Measurements from ENCODE around the gene PRKD2. TPM values are rescaled to one million over a fixed set of nuclear protein-coding genes. Genes with fewer than 3 reads are reported as not detected.

Gene PRKD2
- total RNA-seq, 2 experiments from 2014 or later, result 62.2 to 62.3 TPM

DNA sequence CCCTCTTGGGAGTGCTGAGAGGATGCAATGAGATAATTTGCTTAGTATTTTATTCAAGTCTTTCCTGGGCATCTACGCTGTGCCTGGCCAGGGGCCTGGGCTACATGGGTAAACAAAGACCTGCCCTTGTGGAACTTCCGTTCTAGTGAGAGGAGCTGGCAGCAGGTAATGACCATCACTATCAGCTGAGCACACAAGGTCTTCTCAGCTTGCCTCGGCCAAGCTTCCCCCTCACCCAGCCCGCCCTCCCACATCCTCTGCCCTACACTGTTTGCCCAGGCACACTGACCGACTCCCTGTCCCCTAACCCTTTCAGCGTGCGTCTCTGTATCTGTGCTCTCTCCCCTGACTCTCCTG is 20.4 kb upstream of the PRKD2 start:
- DNase-seq, result no peak
- peaks cover 17% of the 10 kb centered on the region for H3K4me1 Mint-ChIP-seq (ENCODE audit: low read depth)
- intact Hi-C loops (cut with micrococcal nuclease), result no loop called here
- H3K36me3 Mint-ChIP-seq (ENCODE audit: low read depth), result peaks cover 18% of the 10 kb centered on the region
- H3K9me3 Mint-ChIP-seq, result no peaks in the 10 kb centered on the region
- no peak overlapping the region for H3K4me3 Mint-ChIP-seq
- H3K27me3 Mint-ChIP-seq (ENCODE audit: low read depth), result no peaks in the 10 kb centered on the region
- no peak overlapping the region for H3K27ac Mint-ChIP-seq
- CTCF ChIA-PET, result interaction anchor here (0.6 to 1.3 kb wide), 5 partner anchors 9 to 475 kb away, joined by 3 to 8 read pairs (median 3); no protein-coding TSS in a partner anchor

GRCh38 chr19:46736531-46737297 is 19.8 kb upstream of the PRKD2 start:
- H3K36me3 Mint-ChIP-seq (ENCODE audit: low read depth), result peaks cover 22% of the 10 kb centered on the region
- peaks cover 19% of the 10 kb centered on the region for H3K4me1 Mint-ChIP-seq (ENCODE audit: low read depth)
- no peaks in the 10 kb centered on the region for H3K9me3 Mint-ChIP-seq
- DNase-seq, result no peak
- intact Hi-C loops (cut with micrococcal nuclease), result no loop called here
- H3K27ac Mint-ChIP-seq, result no peak overlapping the region
- CTCF ChIA-PET, result interaction anchor here (0.6 to 1.3 kb wide), 3 partner anchors 8 to 476 kb away, joined by 3 to 8 read pairs (median 4); no protein-coding TSS in a partner anchor
- no peaks in the 10 kb centered on the region for H3K27me3 Mint-ChIP-seq (ENCODE audit: low read depth)
- no peak overlapping the region for H3K4me3 Mint-ChIP-seq

- H3K4me3 Mint-ChIP-seq, result no peak overlapping the region
- no peak overlapping the region for H3K27ac Mint-ChIP-seq
- peaks cover 31% of the 10 kb centered on the region for H3K36me3 Mint-ChIP-seq (ENCODE audit: low read depth)
- H3K27me3 Mint-ChIP-seq (ENCODE audit: low read depth), result no peaks in the 10 kb centered on the region
- no peaks in the 10 kb centered on the region for H3K9me3 Mint-ChIP-seq
- DNase-seq, result no peak
- H3K4me1 Mint-ChIP-seq (ENCODE audit: low read depth), result peaks cover 11% of the 10 kb centered on the region
- intact Hi-C loops (cut with micrococcal nuclease), result no loop called here
- CTCF ChIA-PET, result interaction anchor here (1.5 to 1.6 kb wide), 2 partner anchors 10 to 30 kb away, joined by 3 to 6 read pairs; no protein-coding TSS in a partner anchor
Observed at GRCh38 chr19:46733690-46734292, 16.9 kb upstream of the PRKD2 start.

- Mint-ChIP-seq H3K36me3 (ENCODE audit: low read depth) (peaks cover 33% of the 10 kb centered on the region), H3K4me1 (ENCODE audit: low read depth) (peaks cover 14% of the 10 kb centered on the region)
Observed at GRCh38 chr19:46732966-46733689, 16.2 kb upstream of the PRKD2 start.

DNA sequence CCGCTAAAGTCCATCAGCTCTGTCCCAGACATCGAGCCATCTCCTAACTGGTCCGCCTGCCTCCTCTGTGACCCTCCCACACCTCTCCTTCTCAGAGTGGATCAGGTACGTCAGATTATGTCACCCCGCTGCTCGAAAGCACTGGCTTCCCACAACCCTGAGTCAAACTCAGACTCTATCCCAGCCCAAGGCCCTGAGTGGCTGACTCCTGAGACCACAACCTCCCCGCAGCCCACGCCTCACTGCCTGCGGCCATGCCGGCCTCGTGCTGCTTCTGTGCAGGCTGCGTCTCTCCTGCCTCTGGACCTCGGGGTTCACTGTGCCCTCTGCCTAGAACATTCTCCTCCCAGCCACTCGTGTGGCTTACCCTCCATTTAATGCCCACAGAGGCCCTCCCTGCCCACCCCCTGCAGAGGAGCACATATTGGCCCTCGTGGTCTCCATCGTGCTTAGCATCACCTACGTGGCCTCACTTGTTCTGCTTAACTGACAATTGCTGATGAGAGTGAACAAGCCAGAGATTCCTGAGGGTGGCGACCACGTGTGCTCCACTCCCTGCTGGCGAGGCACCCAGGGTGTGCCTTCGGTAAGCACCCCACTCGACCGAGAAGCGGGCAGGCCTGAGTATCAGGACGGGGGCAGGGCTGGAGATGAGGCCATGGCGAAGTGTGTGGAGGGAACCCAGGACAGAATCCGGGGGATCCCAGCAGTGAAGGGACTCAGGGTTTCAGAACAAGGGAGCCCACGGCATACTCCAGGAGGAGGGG is 15.4 kb upstream of the PRKD2 start:
- Mint-ChIP-seq H3K4me1 (ENCODE audit: low read depth) (peaks cover 14% of the 10 kb centered on the region), H3K27ac (peak overlapping the region; percentile 28), H3K9me3 (no peaks in the 10 kb centered on the region), H3K36me3 (ENCODE audit: low read depth) (peaks cover 31% of the 10 kb centered on the region), H3K27me3 (ENCODE audit: low read depth) (no peaks in the 10 kb centered on the region), H3K4me3 (no peak overlapping the region)
- DNase-seq, result no peak
- CTCF ChIA-PET, result interaction anchor here (1.6 to 6.0 kb wide), 2 partner anchors 28 to 29 kb away, joined by 6 to 81 read pairs; no protein-coding TSS in a partner anchor
- intact Hi-C loops (cut with micrococcal nuclease), result no loop called here

More at GRCh38 chr19:46732966-46733689, 16.2 kb upstream of the PRKD2 start:
- no peaks in the 10 kb centered on the region for H3K27me3 Mint-ChIP-seq (ENCODE audit: low read depth)
- CTCF ChIA-PET, result interaction anchor here (1.5 to 1.6 kb wide), 2 partner anchors 9 to 29 kb away, joined by 3 to 6 read pairs; no protein-coding TSS in a partner anchor
- intact Hi-C loops (cut with micrococcal nuclease), result no loop called here
- no peak overlapping the region for H3K4me3 Mint-ChIP-seq
- H3K27ac Mint-ChIP-seq, result no peak overlapping the region
- DNase-seq, result no peak
- H3K9me3 Mint-ChIP-seq, result no peaks in the 10 kb centered on the region

- Mint-ChIP-seq H3K9me3 (no peaks in the 10 kb centered on the region), H3K27me3 (ENCODE audit: low read depth) (no peaks in the 10 kb centered on the region), H3K36me3 (ENCODE audit: low read depth) (peaks cover 31% of the 10 kb centered on the region), H3K4me1 (ENCODE audit: low read depth) (peaks cover 14% of the 10 kb centered on the region), H3K27ac (peak overlapping the region; percentile 28), H3K4me3 (no peak overlapping the region)
- DNase-seq, result no peak
- intact Hi-C loops (cut with micrococcal nuclease), result no loop called here
- CTCF ChIA-PET, result interaction anchor here (0.5 to 6.0 kb wide), 4 partner anchors 23 to 963 kb away, joined by 3 to 81 read pairs (median 4); partner anchors contain the start of gene SIX5
Observed at GRCh38 chr19:46731584-46731983, 14.7 kb upstream of the PRKD2 start.

DNA sequence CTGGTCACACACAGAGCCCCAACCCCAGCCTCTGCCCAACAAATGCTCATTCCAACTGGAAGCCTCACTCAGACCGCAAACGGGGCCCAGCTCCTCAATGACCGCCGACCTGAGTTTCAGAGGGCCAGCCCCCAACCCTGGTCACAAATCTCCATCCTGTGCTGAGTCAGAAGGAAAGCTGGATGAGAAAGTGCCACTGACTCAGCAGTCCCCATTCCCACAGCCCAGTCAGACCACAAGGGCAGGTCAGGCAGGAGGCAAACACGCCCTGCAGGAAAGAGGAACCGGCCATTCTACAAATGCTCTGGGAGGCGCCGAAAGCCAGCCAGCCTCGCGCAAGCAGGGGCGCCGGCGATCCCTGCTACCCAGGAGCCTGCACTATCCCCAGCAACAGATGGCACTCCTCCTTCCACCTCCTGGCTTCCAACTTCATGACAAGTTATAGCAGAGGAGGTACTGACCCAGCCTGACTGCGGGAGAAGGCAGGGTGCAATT is 14.1 kb upstream of the PRKD2 start:
- Mint-ChIP-seq H3K4me1 (ENCODE audit: low read depth) (peaks cover 14% of the 10 kb centered on the region), H3K4me3 (no peak overlapping the region), H3K36me3 (ENCODE audit: low read depth) (peaks cover 34% of the 10 kb centered on the region), H3K27ac (peak overlapping the region; percentile 24), H3K27me3 (ENCODE audit: low read depth) (no peaks in the 10 kb centered on the region), H3K9me3 (no peaks in the 10 kb centered on the region)
- no peak for DNase-seq
- intact Hi-C loops (cut with micrococcal nuclease), result no loop called here
- CTCF ChIA-PET, result interaction anchor here (0.5 to 6.0 kb wide), 6 partner anchors 11 to 962 kb away, joined by 3 to 81 read pairs (median 12); partner anchors contain the start of gene SIX5

GRCh38 chr19:46730595-46730994 is 13.7 kb upstream of the PRKD2 start:
- Mint-ChIP-seq H3K4me1 (ENCODE audit: low read depth) (peaks cover 14% of the 10 kb centered on the region), H3K27me3 (ENCODE audit: low read depth) (no peaks in the 10 kb centered on the region), H3K27ac (no peak overlapping the region), H3K36me3 (ENCODE audit: low read depth) (peaks cover 36% of the 10 kb centered on the region), H3K4me3 (no peak overlapping the region), H3K9me3 (no peaks in the 10 kb centered on the region)
- intact Hi-C loops (cut with micrococcal nuclease), result no loop called here
- DNase-seq, result no peak
- CTCF ChIA-PET, result interaction anchor here (0.5 to 6.0 kb wide), 8 partner anchors 11 to 117 kb away, joined by 3 to 81 read pairs (median 6); no protein-coding TSS in a partner anchor

- Mint-ChIP-seq H3K27ac (no peak overlapping the region), H3K27me3 (ENCODE audit: low read depth) (no peaks in the 10 kb centered on the region), H3K36me3 (ENCODE audit: low read depth) (peaks cover 36% of the 10 kb centered on the region), H3K9me3 (no peaks in the 10 kb centered on the region), H3K4me1 (ENCODE audit: low read depth) (peaks cover 14% of the 10 kb centered on the region), H3K4me3 (no peak overlapping the region)
- no peak for DNase-seq
- CTCF ChIA-PET, result interaction anchor here (0.5 to 6.0 kb wide), 10 partner anchors 12 to 117 kb away, joined by 3 to 81 read pairs (median 4); no protein-coding TSS in a partner anchor
- intact Hi-C loops (cut with micrococcal nuclease), result no loop called here
Observed at GRCh38 chr19:46730187-46730586, 13.3 kb upstream of the PRKD2 start.

DNA sequence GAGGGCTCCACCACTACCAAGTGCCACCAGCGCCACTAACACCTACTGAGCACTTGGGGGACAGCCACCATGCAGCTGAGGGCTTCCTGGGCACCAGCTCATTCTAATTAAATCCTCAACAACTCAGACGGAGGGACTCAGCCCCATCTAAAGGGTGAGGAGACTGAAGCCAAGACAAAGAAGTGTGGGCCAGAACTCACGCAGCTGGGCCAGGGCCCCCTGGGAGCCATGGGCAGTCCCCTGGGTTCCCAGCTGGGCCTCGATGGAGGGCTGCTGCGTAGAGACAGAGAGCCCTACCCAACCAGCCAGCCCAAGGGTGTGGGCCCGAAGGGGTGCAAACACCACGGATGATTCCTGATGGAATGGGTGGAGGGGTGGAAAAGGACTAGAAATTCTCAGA is 12.8 kb upstream of the PRKD2 start:
- CTCF ChIA-PET, result interaction anchor here (0.6 to 6.0 kb wide), 15 partner anchors 12 to 202 kb away, joined by 3 to 81 read pairs (median 4); no protein-coding TSS in a partner anchor
- intact Hi-C loops (cut with micrococcal nuclease), result loop anchor here (1.0 to 2.0 kb wide), 2 partner anchors 67 to 112 kb away; no protein-coding TSS in a partner anchor
- Mint-ChIP-seq H3K4me1 (ENCODE audit: low read depth) (peaks cover 14% of the 10 kb centered on the region), H3K36me3 (ENCODE audit: low read depth) (peaks cover 37% of the 10 kb centered on the region), H3K27ac (no peak overlapping the region), H3K27me3 (ENCODE audit: low read depth) (no peaks in the 10 kb centered on the region), H3K9me3 (no peaks in the 10 kb centered on the region), H3K4me3 (no peak overlapping the region)
- no peak for DNase-seq

DNA sequence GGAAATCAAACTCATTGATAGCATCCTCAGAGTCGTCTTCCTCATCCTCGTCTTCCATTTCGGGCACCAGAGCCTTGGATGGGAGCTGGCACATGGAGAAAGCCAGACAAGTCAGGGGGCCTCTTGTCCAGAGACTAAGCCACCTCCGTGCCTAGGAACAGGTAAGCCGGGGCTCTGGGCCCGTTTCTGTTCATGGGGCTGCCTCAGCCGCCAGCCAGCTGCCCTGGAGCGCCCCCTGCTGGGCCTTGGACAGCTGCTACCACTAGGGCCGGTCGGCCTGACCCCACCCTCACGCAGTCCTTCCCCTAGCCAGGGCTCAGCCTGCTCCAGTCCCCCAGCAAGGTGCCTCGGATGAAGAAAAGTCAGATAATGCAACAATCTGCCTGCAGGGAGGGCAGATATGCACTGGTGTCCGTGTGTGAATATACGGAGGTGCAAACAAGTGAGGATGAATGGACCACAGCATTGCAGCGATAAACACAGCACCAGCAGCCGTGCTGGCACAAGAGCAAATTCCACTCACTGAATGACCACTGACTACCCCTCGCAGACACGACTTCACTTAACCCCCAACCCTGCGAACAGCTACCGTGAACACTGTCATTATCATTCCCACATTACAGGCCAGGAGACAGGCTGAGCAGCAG is 11.9 kb upstream of the PRKD2 start:
- H3K4me1 Mint-ChIP-seq (ENCODE audit: low read depth), result peaks cover 14% of the 10 kb centered on the region
- intact Hi-C loops (cut with micrococcal nuclease), result loop anchor here (1.0 to 2.0 kb wide), 3 partner anchors 25 to 112 kb away; no protein-coding TSS in a partner anchor
- CTCF ChIA-PET, result interaction anchor here (0.5 to 6.0 kb wide), 22 partner anchors 8 to 201 kb away, joined by 3 to 81 read pairs (median 4); no protein-coding TSS in a partner anchor
- no peak overlapping the region for H3K27ac Mint-ChIP-seq
- DNase-seq, result peak; percentile 82
- H3K36me3 Mint-ChIP-seq (ENCODE audit: low read depth), result peaks cover 39% of the 10 kb centered on the region
- no peaks in the 10 kb centered on the region for H3K27me3 Mint-ChIP-seq (ENCODE audit: low read depth)
- no peak overlapping the region for H3K4me3 Mint-ChIP-seq
- H3K9me3 Mint-ChIP-seq, result no peaks in the 10 kb centered on the region

Measured in activated naive CD4-positive, alpha-beta T cell treated with anti-CD3 and anti-CD28 coated beads for 36 hours (primary cell).